Right atrium auricular region (tissue), 2 donors: Measurements from ENCODE around the gene CEP72. TPM values are rescaled to one million over a fixed set of nuclear protein-coding genes. Genes with fewer than 3 reads are reported as not detected.

Experiments used
- DNase-seq: peaks from one replicate; pipeline ENCODE4 v3.0.0-alpha.2; 2019; ENCODE audit warnings: low spot score
- H3K27ac ChIP-seq, 2 donors: fragments of 200-600 bp; sonication (generic); 1 replicate in 1 of 2; 2 replicates in 1 of 2; pipeline ENCODE4 v1.5.1; 2016 to 2019
- H3K27me3 ChIP-seq, 2 donors: fragments of 200-600 bp; sonication (generic); one replicate each; pipeline versions ENCODE4 v1.5.1 to v1.6.0; 2017 to 2019
- H3K36me3 ChIP-seq: fragments of 200-600 bp; sonication (generic); one replicate; pipeline ENCODE4 v1.5.1; 2016
- H3K4me1 ChIP-seq, 2 donors: fragments of 200-600 bp; sonication (generic); one replicate each; pipeline versions ENCODE4 v1.5.1 to v1.6.0; 2017 to 2019
- H3K4me3 ChIP-seq, 2 donors: fragments of 200-600 bp; sonication (generic); 1 replicate in 1 of 2; 2 replicates in 1 of 2; pipeline ENCODE4 v1.5.1; 2017 to 2019; ENCODE audit warnings: mild to moderate bottlenecking in 1 of 2, moderate library complexity in 1 of 2
- H3K9me3 ChIP-seq, 2 donors: fragments of 200-600 bp; sonication (generic); one replicate each; pipeline ENCODE4 v1.5.1; 2019
- CTCF ChIP-seq, 2 donors: fragments of 200-600 bp; sonication (generic); IDR thresholded peaks; one replicate each; pipeline ENCODE4 v1.5.1; 2019; ENCODE audit warnings: antibody characterized with exemption in 2 of 2
- total RNA-seq, 2 donors: library from RNA; depleted of rRNA; stranded (reverse); fragments of >200 nt; gene quantifications; one replicate each; pipeline ENCODE4 v1.1.0, GENCODE V29; 2016

CEP72 gene, protein sequence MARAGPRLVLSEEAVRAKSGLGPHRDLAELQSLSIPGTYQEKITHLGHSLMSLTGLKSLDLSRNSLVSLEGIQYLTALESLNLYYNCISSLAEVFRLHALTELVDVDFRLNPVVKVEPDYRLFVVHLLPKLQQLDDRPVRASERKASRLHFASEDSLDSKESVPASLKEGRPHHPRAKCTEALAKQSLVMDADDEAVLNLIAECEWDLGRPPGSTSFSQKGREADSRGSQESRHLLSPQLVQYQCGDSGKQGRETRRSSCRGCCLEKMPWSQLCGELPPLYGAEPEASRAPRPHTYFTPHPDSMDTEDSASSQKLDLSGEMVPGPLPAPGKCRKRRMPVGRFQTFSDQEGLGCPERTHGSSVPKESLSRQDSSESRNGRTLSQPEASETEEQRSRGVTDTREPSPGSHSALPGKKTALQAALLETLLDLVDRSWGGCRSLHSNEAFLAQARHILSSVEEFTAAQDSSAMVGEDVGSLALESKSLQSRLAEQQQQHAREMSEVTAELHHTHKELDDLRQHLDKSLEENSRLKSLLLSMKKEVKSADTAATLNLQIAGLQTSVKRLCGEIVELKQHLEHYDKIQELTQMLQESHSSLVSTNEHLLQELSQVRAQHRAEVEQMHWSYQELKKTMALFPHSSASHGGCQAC
- total RNA-seq = 1 to 10 TPM in 1 of 2 donors, under 1 TPM in 1; 0.41 to 1.0 TPM

GRCh38 chr5:611731-612486, at the start of gene CEP72:
Gene CEP72 (plus strand): TSS chr5:612340. CDS start chr5:612362, 22 bp downstream.
- no peaks in the 10 kb centered on the region for H3K36me3 ChIP-seq
- H3K9me3 ChIP-seq = no peaks in the 10 kb centered on the region
- no peaks in the 10 kb centered on the region for H3K27me3 ChIP-seq
- peak within 1 kb of the TSS; percentile 52 to 81 for H3K4me3 ChIP-seq
- peaks cover 0 to 14% of the 10 kb centered on the region in 2 donors for H3K4me1 ChIP-seq
- DNase-seq = peak; percentile 80
- TF ChIP-seq CTCF (IDR thresholded peaks at IDR 0.05) = no peak
- H3K27ac ChIP-seq = peak within 1 kb of the TSS in 1 of 2 donors; percentile 41

DNA sequence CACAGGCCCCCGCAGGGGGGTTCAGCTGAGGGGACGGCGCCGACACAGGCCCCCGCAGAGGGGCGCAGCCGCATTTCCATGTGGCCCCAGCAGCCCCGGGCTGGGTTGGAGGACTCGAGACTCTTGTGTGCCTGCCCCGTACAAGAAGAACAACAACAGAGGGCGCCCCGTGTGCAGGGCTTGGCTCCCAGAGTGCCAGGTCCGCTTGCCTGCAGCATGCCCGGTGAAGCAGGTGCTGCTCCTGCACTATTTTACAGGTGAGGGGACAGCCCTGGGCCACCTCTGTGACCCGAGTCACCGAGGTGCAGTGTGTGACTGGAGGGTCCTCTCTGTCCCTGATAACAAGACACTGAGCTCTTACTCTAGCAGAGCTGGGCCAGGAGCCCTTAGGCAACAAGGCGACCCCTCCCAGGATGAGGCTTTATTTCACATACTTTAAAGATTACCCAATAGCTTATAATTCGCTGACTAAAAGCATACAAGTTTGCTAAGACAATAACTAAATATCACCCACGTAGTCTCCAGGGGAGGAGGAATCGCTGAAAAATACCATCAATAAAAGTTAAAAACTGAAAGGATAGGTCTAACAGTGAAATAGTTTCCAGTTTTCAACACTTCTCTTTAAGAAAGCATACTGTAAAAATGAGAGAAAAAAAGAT, 46.2 kb upstream of the CEP72 start:
- Histone ChIP-seq H3K27ac (no peak overlapping the region), H3K4me1 (no peaks in the 10 kb centered on the region), H3K36me3 (no peaks in the 10 kb centered on the region), H3K4me3 (no peak overlapping the region), H3K9me3 (peaks cover 0 to 5% of the 10 kb centered on the region in 2 donors), H3K27me3 (peaks cover 0 to 9% of the 10 kb centered on the region in 2 donors)
- DNase-seq = no peak
- TF ChIP-seq CTCF (IDR thresholded peaks at IDR 0.05) = no peak

DNA sequence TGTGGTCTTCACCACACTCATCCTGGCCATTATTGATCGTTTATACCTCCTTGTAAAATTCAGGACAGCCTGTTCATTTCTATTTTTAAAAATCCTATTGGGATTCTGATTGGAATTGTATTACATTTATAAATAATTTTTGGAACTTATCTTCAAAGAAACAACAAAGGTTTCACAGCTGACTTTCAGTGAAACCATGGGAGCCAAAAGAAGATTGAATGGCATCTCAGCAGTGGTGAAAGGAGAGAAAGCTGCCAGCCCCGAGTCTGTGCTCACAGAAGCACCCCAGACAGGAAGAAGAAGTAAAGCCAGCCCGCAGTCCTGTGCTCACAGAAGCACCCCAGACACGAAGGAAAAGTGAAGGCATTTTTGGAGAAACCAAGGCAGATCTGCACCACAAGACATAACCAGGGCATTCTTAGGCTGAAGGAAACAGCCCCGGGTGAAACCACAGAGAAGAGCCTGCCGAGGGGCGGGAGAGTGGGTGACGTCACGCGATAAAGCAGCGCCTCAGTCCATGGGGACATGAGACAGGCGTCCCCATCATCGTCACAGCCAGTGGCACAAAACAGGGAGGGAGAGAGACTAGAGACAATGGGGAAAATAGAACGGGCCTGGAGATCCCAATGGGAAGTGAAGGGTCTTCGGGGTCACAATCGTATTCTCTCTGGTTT, 45.4 kb upstream of the CEP72 start:
- no peak for TF ChIP-seq CTCF (IDR thresholded peaks at IDR 0.05)
- DNase-seq = no peak
- peaks cover 0 to 5% of the 10 kb centered on the region in 2 donors for H3K27me3 ChIP-seq
- peaks cover 0 to 5% of the 10 kb centered on the region in 2 donors for H3K9me3 ChIP-seq
- no peak overlapping the region for H3K4me3 ChIP-seq
- no peak overlapping the region for H3K27ac ChIP-seq
- H3K36me3 ChIP-seq = no peaks in the 10 kb centered on the region
- no peaks in the 10 kb centered on the region for H3K4me1 ChIP-seq

GRCh38 chr5:567664-568060, 44.5 kb upstream of the CEP72 start:
- peaks cover 0 to 5% of the 10 kb centered on the region in 2 donors for H3K27me3 ChIP-seq
- H3K4me3 ChIP-seq = no peak overlapping the region
- peaks cover 0 to 5% of the 10 kb centered on the region in 2 donors for H3K9me3 ChIP-seq
- no peaks in the 10 kb centered on the region for H3K36me3 ChIP-seq
- no peaks in the 10 kb centered on the region for H3K4me1 ChIP-seq
- TF ChIP-seq CTCF (IDR thresholded peaks at IDR 0.05) = no peak
- H3K27ac ChIP-seq = no peak overlapping the region
- no peak for DNase-seq
